ENCODE results near the gene TTC7B.

The TTC7B gene

DNA sequence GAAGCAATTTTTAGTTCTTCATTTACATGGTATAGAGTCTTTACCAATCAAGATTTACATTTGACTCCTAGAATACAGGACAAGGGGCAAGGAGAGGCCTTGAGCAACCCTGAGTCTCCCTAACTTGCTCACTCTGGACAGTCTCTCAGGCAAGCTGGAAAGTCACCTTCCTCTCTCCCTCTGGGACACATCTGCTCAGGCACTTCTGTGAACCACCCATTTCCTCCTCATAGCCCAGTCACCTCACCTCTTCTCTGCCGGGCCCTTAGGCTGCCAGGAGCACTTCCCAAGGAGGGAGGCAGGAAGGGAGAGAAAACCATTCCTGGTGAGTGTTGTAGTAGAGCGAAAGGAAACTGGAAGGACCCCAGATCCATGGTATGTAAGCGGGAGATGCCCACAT, 202.8 kb downstream of the TTC7B start:
- no peak for DNase-seq

- no peak for DNase-seq
These were observed 203.4 kb downstream of the TTC7B start for GRCh38 chr14:90612801-90613200.

GRCh38 chr14:90611936-90612335, 204.3 kb downstream of the TTC7B start:
- no peak for DNase-seq

- DNase-seq = no peak
These were observed 204.7 kb downstream of the TTC7B start for GRCh38 chr14:90611501-90611900.

GRCh38 chr14:90610346-90611040, 205.7 kb downstream of the TTC7B start:
- DNase-seq = no peak

DNA sequence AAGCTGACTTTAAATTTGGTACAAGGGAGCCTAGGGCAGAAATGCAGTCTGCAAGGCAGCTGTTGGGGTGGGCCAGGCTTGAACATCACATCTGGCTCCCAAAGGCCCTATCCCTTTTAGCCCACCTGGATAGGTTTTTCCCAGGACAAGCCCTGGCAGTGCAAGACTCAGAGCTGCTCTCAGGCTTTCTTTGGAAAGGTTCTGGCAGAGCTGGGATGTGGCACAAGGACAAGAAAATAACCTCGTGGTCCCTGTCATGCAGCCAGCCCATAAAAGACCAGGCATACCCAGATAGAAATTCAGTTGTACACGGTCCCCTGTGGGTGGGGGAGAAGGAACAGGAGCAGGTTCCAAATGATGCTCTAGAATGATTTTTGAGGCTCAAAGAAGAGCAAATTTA, 206.9 kb downstream of the TTC7B start:
- peak in 1 of 2 experiments; percentile 49 for DNase-seq

- no peak for DNase-seq
These were observed 207.3 kb downstream of the TTC7B start for GRCh38 chr14:90608929-90609341.

DNA sequence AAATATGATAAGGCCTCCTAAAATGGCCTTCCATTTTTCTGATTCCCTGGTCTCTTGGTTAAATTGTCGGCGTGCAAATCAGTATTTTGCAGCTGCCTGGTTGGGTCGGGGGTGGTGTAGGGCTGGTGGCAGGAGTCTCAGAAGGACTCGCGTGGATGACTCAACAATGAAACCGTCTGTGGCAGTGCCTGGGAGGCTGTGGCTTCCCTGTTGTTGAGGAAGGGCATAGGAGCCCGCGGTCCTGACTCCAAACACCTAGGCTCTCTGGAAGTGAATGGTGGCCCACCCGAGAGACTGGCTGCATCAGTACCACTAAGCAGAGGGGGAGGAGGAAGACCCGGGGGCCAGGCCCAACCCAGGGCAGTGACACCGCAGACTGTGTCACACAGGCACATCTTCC, 207.9 kb downstream of the TTC7B start:
- no peak for DNase-seq

DNA sequence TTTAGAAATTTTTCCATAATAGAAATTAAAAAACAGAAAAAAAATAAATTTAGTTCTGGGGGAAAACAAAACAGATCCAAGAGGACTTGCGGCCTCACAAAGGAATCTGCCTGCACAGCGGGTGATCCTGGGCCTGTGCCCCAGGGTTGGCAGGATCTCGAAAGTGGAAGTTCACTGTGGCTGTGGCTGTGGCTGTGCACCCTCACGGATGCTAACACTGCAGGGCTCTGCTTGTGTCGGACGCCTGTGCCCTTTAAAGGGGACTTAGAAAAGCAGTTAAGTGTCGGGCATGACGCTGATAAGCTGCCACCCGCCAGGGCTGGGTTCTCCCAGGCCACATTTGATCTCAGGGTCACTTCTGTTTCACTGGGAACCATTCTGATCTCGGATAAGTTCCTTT, 209.1 kb downstream of the TTC7B start:
- DNase-seq = no peak

GRCh38 chr14:90606434-90606833, 209.8 kb downstream of the TTC7B start:
- DNase-seq = no peak

DNA sequence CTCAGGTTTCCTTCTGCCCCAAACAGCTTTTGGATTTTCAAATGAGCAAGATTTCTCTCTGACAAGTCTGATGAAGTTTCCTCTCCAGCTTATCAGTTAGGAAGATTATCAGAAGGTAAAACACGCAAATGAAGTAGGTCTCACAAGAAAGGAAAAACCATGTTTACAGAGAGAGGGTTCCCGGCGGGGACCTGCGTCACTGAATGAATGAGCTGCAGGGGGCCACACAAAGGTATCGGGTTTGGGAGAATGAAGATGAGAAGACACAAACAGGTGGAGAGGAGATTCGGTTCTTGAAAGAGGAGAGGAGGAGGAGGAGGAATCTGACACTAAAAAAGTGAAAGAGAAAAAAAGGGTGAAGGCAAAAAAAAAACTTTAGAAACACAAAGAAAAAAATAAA, 210.8 kb downstream of the TTC7B start:
- no peak for DNase-seq

- no peak for DNase-seq
These were observed 211.9 kb downstream of the TTC7B start for GRCh38 chr14:90604356-90604755.

DNA sequence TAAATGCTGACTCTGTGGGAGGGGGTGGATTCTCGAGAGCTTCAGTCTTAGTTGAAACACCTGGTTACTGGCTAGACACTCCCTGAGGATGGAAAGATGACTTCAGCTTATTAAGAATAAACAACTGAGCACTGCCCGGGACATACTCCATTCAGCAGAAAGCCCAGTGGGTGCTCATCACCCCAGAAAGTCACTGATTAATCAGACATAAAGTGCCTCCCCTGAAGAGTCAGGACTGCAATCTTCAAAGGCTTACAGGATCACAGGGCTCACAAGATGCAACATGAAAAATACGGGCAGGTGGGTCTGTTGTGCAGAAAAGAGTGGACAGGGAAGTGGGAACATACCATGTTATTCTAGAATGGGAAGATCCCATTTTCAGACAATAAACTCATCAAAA, 212.4 kb downstream of the TTC7B start:
- DNase-seq = no peak

GRCh38 chr14:90603336-90603735, 212.9 kb downstream of the TTC7B start:
- no peak for DNase-seq

DNA sequence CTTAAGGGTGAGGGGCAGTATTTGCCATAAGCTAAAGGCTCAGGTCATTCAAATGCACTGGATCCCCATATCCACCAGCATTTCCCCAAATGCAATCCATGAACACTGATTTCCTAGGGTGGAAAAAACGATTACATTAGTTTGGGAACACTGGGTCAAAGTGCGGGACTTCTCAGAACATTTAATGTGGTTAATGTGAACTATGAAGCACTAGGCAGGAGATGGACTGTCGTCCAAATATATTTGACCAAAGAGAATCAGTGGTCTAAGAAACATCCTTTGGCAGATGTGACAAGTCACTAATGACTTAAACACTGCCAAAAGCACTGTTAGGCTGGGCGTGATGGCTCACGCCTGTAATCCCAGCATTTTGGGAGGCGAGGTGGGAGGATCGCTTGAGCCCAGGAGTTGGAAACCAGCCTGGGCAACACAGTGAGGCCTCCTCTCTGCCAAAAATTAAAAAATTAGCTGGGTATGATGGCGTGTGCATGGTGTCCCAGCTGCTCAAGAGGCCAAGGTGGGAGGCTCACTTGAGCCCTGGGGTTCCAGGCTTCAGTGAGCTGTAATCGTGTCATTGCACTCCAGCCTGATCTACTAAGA, 214.0 kb downstream of the TTC7B start:
- DNase-seq = peak; percentile 93 to 97

- DNase-seq = no peak
These were observed 214.7 kb downstream of the TTC7B start for GRCh38 chr14:90601563-90601962.

DNA sequence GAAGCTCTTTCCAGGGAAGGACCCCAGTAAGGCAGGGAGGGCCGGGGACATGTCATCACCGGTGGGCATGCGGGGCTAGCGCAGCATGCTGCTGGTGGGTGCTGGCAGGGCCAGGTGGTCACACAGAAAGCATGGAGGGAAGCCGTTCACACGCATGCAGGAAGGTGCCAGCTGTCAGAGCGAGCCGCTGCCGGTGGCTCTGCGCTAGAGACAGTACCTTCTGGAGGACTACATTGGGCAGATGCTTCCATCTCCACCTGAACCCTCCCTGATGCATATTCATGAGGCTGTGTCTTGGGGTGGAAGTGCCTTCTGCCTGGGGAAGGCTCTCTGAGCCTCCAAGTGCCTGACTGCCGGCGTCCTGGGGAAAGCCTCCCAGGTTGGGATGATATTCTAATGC, 215.6 kb downstream of the TTC7B start:
- DNase-seq = no peak

DNA sequence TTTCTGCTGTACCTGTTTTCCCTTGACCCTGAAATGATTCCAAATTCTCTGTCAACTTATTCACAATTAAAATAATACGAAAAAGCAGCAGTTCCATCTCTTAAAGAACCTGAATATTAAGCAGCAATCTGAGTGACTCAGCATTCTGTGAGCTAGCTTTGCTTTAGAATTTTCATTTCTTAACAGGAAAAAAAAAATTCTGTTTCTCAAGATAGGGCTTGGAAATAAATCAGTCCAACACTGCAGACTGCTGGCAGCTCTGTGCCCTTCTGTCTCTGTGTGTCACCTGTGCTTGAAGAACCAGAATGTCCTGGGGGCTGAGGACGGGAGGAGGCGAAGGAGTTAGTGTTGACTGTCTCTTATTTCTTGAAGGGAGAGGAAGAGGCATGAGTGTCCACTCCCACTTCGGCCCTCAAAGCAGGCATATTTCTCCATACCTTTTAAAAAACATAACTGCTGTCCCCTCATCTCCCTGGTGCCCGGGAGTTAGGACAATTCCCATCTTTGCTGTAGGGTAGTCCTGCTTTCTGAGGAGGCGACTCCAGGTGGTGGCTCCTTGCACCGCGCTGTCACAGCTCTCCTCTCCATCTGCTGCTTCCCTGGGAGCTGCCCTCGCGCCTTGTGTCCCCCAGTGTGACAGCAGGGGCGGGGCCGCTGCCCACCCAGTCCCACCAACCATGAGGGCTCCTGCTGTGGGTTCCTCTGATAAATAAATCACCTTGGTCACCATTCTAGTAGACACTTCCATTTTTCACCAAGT, 216.3 kb downstream of the TTC7B start:
- peak in 1 of 2 experiments; percentile 21 for DNase-seq

DNA sequence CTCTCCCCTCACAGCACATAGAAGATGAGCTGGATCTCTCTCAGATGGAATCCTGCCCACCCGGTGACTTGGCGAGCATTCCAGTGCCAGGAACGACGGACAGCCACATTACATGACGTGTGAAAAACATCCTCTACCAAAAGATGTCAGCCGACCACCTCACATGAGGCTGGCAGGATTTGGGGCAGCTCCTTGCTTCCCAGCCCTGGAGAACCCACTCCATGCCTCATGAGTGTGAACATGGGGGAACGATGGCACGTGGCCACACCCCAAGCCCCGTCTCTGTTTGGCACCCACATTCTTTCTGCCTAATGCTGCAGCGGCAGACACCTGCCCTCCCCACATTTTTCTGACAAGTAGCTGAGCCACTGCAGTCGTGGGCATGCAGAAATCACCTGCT, 216.9 kb downstream of the TTC7B start:
- peak in 1 of 2 experiments; percentile 48 for DNase-seq

- DNase-seq = no peak
These were observed 218.3 kb downstream of the TTC7B start for GRCh38 chr14:90597961-90598360.

DNA sequence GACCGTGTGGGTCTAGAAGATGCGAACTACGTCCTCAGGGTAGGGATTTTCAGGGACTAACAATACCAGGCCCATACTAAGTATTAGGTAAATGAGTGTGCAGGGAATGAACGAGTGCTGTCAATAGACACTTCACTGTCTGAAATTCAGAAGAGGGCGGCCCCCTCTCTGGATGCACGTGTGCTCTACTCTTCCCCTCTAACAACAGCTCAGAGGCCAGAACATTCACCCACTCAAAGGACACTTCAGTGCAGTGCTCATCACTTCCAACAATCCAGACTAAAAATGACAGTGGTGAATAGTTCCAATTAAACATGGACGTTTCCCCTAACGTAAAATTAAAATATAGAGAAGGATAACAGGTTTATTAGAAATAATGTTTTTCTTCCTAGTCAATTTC, 219.5 kb downstream of the TTC7B start:
- no peak for DNase-seq

DNA sequence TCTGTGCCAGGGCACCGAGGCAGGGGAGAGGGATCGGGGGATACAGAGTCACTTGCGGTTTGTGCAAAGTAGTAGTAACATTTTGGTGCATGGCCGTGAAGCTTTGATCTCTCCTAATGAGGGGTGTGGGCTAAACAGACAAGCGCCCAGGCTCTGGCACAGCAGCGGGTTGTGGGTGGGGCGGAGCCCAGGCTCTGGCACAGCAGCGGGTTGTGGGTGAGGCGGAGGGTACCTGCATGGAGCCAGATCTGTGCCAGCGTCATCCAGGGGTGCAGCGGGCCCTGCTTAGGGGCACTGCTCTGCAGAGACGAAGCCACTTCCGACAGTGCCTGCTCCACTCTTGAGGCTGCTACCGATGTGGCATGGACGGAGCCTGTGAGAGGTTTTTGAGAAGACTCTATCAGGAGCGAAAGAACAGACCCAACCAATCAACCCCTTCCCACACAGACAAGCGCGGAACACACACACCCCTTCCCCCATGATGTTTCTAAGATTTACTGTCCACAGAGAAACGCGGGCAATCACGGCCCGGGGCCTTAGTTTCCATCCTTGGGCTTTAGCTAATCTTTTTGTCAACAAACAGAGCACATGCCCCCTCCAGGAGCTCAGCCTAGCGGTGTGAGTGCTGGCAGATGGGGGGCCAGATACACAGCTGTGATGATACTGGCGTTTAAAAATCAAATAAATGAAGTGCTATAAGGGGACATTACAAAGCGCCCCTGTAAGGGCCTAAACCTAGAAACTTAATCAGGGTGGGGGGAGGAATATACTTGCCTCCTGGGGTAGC, 222.8 kb downstream of the TTC7B start:
- no peak for DNase-seq

DNA sequence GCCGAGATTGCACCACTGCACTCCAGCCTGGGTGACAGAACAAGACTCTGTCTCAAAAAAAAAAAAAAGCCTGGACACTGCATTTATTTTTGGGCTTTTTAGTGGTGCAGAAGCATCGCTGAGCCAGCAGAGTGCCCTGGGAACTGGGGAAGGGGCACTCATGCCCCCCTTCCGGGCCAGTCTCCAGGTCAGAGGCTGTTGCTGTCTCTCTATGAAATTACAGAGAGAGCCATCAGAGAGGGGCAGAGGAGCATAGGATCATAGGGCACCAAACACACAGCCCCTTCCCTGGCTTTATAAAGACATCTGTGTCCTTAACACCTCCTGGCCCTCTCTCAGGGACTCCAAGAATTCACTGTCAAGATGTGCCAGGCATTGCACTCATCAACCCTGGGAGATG, 223.6 kb downstream of the TTC7B start:
- DNase-seq = no peak

Data from NCI-H446 (cell line).